Activated CD4-positive, alpha-beta T cell treated with anti-CD3 and anti-CD28 coated beads, Interleukin-2, amount 50 U/mL, for 4 hours (primary cell): ENCODE results near the gene VSTM2L.

Experiments used
- DNase-seq, 2 experiments: peaks; one replicate each; pipeline ENCODE4 v3.0.0-alpha.2; 2020

Gene VSTM2L

DNA sequence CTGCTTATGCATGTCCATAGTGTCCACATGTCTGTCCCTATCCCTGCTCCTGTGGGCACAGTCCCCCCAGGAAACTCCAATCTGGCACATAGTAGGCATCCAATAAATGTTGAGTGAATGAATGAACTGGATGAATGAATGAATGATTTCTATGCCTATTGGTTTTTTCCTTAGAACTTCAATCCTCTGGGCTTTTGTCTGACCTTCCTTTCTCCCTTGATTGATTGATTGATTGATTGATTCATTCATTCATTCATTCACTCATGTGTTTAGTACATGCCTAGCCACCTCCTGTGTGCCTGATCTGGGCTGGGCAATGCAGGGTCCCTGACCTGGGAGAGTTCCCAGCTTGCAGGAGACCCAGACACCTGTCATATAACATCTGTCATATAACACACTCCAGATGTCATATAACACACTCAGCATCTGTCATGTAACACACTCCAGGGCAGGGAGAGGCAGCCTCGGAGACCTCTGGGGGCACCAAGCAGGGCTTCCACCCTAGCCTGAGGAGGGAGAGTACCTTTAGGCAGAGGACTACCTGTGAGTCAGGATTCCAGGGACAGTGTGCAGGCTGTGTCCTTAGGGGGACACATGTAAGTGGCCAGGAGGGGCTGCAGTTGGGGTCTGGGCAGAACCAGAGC, 17.9 kb downstream of the VSTM2L start:
- DNase-seq = no peak

DNA sequence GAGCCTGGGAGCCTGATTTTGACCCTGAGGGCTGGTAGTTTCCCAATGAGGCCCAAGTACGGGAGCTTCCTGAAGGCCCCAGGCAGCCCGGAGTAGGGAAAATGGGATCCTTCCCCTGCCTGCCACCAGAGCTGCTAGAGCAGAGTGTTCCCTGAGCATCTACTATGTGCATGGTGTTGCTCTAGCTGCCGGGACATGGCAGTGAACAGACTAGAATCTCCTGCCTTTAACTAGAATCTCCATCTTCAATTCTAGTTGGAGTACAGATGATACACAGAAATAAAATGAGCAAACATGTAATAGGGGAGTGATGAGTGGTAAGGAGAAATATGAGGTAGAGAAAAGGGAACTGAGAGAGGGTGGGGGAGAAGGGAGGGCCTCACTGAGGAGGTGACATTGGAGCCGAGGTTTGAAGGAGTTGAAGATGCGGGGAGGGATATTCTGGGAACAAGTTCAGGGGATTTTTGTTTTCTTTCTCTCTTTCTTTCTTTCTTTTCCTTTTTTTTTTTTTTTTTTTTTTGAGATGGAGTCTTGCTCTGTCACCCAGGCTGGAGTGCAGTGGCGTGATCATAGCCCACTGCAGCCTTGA, 18.5 kb downstream of the VSTM2L start:
- DNase-seq = no peak

DNA sequence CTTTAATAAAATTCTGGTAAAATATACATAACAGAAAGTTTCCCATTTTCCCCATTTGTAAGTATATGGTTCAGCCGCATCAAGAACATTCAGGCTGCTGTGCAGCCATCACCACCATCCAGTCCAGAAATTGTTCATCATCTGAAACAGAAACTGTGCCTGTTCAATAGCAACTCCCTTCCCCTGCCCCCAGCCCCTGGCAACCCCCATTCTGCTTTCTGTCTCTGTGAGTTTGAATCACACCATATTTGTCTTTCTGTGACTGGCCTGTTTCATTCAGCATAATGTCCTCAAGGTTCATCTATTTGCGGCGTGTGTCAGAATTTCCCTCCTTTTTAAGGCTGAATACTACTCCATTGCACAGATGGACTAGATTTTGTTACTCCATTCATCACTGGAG, 19.1 kb downstream of the VSTM2L start:
- DNase-seq = no peak

DNA sequence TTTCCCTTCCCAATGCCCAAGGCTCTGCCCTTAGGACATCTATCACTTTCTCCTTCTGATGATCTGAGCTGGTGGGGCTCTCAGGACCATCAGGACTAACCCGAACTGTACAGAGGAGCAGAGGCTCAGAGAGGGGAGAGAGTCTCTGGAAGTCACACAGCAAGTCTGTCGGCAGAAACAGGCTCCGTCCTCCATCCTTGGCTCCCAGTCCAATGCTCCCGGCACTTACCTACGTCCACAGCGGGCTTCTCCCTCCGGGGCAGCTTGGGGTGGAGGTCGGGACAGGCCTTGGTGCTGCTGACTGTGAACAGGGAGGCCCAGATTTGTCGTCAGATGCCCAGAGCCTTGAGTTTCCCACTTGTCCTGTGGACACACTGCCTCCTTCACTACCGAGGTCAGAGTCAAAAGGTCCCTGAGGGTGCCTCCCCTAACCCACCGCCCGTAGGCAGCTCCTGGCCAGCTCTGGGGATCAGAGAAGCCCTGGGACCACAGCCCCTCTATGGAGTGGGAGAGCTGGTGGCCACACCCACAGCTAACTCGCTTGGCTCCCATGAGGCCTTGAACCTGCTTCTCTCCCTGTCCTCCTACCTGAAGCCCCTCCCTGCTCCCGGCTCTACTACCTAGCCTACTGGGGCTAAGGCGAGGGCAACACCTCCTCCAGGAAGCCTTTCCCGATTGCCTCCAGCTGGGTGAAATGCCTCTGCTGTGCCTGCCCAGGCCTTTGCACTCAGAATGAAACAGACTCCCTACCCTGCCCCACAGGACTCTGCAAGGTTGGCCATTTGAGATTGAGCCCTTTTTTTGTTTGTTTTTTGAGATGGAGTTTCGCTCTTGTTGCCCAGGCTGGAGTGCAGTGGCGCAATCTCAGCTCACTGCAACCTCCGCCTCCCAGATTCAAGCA, 22.6 kb downstream of the VSTM2L start:
- DNase-seq = no peak

DNA sequence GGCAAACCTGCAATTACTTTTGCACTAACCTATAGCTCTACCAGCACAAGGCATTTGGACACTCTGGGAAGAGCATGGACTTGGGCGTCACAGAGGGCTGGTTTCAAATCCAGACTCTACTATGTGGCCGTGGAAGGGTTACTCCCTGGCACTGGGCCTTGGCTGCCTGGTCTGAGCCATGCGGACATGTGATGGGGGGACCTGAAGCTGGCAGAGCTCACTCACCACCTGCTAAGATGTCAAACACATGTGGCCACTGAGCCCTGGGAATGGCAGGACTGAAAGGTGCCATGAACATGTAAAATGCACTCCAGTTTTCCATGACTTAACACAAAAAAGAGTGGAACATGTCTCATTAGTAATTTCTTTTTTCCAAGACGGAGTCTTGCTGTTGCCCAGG, 23.7 kb downstream of the VSTM2L start:
- no peak for DNase-seq

DNA sequence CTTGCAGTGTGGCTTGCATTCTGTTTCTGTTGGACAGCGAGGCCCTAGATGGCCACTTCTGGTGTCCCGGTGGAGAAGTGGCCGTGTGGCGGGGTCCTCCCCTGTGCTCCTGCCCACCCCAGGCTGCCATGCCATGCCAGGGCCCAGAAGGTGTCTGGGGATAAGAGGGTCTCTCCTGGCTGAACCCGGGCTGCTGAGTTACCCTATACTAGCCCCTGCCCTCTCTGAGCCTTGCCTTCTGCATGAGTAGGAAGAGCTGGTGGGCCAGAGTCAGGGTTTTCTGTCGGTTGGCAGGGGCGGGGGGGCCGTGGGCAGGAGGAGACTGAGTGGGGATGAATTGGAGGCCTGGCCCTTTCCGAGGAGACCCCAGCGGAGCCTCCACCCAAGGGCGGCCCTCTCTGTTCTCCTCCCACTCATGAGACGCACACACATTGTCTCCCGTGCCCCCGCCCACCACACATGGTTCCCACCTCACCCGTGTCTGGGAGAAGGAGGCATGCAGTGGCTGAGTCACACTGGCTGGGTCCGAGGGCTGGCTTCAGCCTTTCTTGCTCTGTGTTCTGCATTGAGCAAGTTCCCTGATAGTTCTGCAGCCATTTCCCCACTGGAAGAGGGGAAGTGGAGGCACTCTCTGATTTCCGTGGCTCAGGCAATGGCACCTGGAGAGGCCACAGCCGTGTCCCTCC, 24.6 kb downstream of the VSTM2L start:
- no peak for DNase-seq

DNA sequence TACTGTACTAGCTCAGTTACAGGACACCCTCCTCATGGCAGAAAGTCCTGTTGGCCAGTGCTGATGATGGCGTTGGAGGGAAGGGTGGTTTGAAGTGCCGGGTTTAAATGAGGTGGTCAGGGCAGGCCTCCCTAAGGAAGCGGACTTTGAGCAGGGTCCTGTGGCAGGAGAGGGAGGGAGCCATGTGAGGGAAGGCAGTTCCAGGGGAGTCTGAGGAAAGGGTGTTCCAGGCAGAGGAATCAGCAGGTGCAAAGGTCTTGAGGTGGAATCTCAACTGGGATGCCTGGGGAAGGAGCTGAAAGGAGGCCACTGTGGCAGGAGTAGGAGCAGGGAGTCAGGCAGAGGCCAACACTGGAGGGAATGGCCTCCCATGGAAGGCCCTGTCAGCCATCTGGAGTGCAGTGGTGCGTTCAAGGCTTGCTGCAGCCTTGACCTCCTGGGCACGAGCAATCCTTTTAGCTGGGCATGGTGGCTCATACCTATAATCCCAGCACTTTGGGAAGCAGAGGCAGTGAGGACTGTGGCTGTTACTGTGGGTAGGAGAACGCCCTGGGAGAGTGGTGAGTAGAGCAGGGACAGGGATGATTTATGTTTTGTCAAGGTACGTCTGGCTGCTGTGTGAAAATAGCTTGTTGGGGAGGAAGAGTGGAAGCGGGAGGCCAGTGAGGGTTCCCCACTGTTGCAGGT, 26.2 kb downstream of the VSTM2L start:
- no peak for DNase-seq

DNA sequence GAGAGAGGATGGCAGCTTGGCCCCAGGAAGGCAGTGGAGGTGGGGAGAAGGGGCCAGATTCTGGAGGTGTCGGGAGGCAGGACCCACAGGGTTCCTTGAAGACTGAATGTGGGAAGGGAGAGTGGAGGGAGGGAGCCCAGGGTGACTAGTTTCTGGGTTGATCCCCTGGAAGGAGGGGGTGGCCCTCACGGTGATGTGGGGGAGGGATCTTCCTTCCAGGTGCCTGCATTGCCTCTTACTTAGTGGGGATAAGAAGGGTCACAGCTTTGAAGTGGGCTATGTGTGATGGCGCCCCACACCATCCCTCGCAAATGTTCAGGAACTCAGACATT, 26.7 kb downstream of the VSTM2L start:
- DNase-seq = no peak

DNA sequence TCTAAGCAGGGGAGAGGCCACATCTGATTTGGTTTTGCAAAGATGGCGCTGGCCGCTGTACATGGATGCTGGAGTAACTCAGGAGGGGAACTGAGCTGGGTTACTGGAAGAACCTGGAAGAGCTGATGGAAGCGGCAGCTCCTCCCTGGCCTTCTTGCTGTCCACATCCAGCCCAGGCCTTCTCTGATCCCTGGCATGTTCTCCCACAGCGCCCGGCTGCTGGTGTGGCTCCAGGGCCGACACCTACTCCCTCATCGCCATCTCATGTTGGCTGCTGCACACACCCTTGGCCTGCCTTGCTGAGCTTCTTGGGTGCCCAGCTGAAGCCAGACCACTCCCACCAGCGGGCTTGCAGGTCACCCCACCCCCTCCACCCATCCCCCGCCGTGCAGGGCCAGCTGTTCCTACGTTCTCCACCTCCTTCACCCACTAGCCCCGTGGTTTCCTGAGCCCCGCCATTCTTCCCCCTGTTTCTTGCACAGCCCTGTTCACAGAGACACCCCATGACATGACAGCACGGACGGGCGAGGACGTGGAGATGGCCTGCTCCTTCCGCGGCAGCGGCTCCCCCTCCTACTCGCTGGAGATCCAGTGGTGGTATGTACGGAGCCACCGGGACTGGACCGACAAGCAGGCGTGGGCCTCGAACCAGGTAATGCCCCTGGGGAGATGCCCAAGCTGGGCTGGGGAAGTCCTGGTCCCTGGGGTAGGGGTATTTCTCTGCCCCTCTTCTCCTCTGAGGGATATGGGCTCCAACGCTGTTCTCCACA, 28.4 kb downstream of the VSTM2L start:
- DNase-seq = no peak

DNA sequence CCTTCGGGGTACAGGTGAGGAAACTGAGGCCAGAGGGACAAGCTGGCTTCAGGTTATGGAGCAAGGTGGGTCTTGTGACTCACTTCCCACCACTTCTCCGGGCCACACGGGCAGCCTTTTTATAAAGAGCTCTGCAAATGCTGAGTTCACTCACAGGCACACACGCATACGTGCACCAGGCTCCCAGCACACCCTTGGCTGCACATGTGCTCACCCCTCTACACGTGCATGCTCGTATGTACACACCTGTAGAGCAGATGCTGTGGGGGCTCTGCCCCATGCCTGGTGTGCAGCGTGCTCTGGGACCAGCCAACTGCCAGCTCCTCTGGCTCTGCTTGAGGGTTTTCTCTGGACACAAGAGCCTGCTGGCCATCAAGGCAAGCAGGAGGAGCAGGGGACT, 29.1 kb downstream of the VSTM2L start:
- no peak for DNase-seq

DNA sequence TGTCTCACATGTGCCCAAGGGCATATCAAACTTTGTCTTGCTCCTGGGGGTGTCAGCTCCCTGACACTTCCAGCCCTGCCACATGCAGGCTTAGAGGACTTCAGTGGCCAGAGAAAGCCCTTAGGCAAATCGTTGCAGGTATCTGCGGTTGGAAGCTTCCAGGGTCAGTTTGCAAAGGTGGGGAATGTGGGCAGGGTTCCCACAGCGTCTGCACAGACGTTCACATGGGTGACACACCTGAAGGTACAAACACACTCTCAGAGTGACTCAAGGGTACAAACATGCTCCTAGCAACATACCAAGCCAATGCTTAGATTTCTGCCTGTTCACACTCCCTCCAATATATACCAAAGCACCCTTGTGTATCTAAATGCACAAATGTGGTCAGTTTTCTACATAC, 30.0 kb downstream of the VSTM2L start:
- DNase-seq = no peak

DNA sequence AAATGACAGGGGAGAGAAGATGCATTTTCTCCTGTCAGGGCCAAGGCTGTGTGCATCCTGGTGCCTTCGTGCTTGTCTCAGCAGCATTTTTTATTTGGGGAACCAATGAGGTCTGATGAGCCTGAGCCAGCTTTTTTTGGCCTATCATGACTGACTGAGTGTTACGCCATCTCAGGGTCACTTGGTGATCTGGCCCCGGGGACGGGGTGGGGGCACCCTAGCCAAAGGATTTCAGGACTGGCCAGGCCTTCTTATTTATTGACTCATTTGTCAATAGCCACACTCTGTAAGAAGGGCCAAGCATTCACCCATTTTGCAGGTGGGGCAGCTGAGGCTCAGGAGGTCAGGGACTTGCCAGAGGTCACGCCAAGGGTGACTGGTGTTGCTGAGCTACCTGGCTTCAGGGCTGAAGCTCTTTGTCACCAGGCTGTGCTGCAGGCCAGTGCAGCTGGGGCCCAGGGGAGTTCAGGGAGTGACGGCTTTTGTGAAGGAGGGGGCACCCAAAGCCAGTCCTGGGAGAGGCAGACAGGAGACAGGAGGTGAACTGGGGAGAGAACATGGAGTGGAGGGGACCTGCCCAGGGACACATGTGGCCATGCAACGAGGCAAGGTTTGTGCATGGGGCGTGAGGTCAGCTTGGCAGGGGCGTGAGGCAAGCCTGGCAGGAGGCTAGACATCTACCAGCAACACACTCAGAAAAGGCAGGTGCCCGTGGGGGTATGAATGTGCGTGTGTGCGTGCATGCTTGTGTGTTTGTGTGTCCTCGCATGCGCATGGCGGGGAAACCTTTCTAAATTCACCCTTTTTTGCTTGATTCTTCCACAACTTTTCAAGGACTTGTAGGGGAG, 31.1 kb downstream of the VSTM2L start:
- DNase-seq = no peak

DNA sequence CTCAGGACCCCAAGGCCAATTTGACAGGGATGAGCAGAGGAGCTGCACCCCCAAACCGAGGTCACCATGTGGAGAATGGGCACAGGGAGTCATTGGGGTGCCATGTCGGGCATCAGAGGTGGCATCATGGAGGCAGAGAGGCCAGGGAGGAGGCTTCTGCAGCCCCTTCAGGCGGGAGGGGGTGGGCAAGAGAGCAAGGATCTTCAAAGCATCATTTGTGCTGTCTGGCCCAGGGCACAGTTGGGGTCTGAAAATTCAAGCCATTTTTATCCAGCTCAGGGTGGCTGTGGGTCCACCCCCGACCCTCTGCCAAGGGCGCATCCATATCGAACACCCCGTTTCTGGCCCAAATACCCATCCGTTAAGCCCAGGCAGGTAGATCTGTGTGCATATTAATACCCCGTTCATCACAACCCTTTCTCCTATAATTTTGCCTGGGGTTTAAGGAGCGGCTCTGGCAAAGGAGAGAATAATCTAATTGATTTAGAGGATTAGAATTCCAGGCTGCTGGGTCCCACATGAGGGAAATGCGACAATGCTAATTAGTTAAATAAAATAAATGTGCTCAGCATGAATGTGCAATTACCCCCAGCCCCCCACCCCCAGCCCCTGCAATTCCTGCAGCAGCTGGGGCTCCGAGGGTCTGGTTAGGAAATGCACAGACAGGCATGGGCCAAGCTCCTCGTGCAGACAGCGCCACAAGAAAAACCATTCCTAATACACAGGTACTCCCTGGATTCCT, 31.9 kb downstream of the VSTM2L start:
- DNase-seq = no peak

DNA sequence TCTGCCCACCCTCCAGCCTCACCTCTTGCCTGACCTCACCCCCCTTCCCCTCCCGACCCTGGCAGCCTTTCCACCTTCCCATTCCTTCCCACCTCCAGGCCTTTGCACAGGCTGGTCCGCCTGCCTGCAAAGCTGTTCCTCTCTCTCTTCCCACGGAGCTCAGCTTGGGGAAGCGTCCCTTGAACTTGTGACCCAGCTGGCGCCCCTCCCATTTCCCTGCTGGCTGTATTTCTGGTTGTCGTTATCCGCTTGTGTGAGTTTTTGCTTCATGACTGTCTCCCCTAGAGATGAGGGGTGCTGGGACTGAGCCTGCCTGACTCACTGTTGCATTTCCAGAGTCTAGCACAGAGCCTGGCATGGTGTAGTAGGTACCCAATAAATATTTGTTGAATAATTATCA, 32.5 kb downstream of the VSTM2L start:
- DNase-seq = no peak

DNA sequence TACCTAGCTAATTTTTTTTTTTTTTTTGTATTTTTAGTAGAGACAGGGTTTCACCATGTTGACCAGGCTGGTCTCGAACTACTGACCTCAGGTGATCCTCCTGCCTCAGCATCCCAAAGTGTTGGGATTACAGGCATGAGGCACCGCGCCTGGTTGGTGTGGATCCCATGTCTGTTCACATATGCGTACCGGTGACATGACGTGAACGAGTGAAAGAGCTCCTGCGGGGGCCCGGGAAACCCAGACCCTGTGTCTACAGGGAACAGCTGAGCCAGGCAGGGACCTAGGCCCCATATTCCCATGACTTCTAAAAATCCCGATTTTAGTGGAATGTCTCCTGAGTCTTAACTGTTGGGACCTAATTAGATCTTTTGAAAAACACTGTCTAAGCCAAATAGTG, 33.1 kb downstream of the VSTM2L start:
- DNase-seq = no peak

DNA sequence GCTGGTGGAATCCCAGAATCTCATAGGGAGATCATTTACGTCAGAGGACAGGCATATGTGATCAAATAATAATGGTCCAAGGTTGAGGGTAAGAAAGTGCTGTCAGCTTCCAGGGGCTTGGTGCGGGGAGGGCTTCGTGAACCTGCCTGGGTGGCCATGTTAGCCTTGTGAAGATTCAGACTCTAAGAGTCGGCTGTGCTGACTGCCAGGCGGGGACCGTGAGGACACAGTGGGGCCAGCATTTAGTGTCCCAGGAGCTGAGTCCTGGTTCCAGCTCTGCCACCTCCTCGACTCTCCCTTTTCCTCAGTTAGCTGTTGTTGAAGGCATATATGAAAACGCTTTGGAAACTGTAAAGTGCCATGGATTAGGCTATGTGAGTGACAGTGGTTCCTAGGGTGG, 33.5 kb downstream of the VSTM2L start:
- no peak for DNase-seq

DNA sequence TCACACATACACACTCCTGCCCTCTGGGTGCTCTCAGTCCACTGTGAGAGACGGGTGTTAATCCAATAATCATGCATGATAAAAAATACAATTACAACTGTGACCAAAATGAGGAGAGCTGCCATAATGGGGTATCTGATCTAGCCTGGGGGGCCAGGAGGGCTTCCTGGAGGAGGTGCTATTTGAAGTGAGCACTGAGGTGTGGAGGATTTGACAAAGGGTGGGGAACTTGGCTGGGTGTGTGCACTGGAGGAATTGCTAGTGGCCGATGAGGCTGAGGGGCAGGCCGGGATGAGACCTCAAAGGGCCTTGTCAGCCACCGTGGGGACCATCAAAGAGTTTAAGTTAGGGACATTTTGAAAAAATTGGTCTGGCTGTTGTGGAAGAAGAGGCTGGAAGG, 34.8 kb downstream of the VSTM2L start:
- no peak for DNase-seq

DNA sequence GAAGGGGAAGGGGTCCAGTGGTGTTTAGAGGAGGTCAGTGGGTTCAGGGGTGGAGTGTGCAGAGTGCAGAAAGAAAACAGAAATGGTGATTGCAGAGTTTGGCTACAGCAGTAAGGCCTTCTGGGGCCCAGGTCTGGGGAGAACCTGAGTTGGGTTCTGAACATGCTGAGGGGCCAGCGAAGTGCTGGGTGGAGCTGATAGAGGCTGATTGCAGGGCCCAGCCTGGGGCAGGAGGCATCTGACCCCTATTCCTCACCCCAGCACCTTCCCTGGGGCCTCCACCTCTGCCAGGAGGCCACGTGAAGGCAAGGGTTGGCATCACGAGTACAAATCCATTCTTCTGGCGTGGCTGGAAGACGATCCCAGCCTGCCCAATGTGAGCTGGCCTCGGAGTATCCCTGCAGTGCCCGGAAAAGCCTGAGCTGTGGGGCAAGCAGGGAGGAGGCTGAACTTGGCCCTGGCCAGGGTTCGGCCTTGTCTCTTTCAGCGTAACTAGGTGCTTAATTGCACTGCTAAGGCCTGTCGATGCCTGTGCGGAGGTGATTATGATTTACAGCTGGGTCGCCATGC, 35.3 kb downstream of the VSTM2L start:
- no peak for DNase-seq

DNA sequence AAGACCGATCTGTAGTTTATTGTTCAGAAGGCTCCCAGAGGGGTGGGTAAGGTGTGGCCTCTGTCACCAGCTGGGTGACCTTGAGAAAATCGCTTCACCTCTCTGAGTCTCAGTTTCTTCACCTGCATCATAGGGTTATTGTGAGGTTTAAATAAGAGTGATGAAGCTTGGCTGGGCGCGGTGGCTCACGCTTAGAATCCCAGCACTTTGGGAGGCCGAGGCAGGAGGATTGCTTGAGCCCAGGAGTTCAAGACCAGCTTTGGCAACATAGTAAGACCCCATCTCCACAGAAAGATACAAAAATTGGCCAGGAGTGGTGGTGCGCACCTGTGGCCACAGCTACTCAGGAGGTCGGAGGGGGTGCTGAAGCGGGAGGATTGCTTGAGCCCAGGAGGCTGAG, 36.0 kb downstream of the VSTM2L start:
- DNase-seq = no peak
